Body of pancreas (tissue), 4 donors: Measurements from ENCODE around the gene ZNF516. TPM values are rescaled to one million over a fixed set of nuclear protein-coding genes. Genes with fewer than 3 reads are reported as not detected.

ENCODE experiments used
- ATAC-seq: fragments of 150-250 bp; one replicate; pipeline ENCODE4 v1.9.1; 2016
- DNase-seq, 4 donors: peaks; one replicate each; pipeline ENCODE4 v3.0.0-alpha.2; 2019
- H3K27ac ChIP-seq, 4 donors: fragments of 200-600 bp; sonication (generic); 1 replicate in 3 of 4; 2 replicates in 1 of 4; pipeline versions ENCODE4 v1.5.1 to v1.6.1; 2016 to 2019; ENCODE audit warnings: mild to moderate bottlenecking in 1 of 4, mixed read lengths in 1 of 4, moderate library complexity in 1 of 4
- H3K27me3 ChIP-seq, 2 donors: fragments of 200-600 bp; sonication (generic); one replicate each; pipeline ENCODE4 v1.6.0; 2016; ENCODE audit warnings: mild to moderate bottlenecking in 1 of 2
- H3K36me3 ChIP-seq, 2 donors: fragments of 200-600 bp; sonication (generic); replicated peaks in 1 of 2; 2 replicates each; pipeline ENCODE4 v1.5.1; 2016; ENCODE audit warnings: low read depth in 2 of 2; ENCODE audit not compliant: insufficient read depth in 1 of 2
- H3K4me1 ChIP-seq: fragments of 200-600 bp; sonication (generic); one replicate; pipeline ENCODE4 v1.6.0; 2016
- H3K4me3 ChIP-seq, 2 donors: fragments of 200-600 bp; sonication (generic); 1 replicate in 1 of 2; 2 replicates in 1 of 2; pipeline ENCODE4 v1.5.1; 2016 to 2019
- H3K9me3 ChIP-seq, 3 donors: fragments of 200-600 bp; sonication (generic); 1 replicate in 2 of 3; 2 replicates in 1 of 3; pipeline ENCODE4 v1.5.1; 2016
- POLR2A ChIP-seq, 3 donors: fragments of 450-650 bp; IDR thresholded peaks; one replicate each; pipeline ENCODE4 v1.6.1; 2016; ENCODE audit warnings: antibody characterized with exemption in 3 of 3, mild to moderate bottlenecking in 2 of 3
- WGBS, 2 donors: methylation state at CpG; one replicate each; pipeline ENCODE4 v1.1.5; 2017; 5-methylcytosine and 5-hydroxymethylcytosine counted together
- intact Hi-C: fragments of 100-400 bp; cut with DNase I; formaldehyde crosslinking; loops from one replicate; pipeline ENCODE4 v1.15.1; 2023
- total RNA-seq, 2 donors: library from RNA; depleted of rRNA; stranded (reverse); fragments of >200 nt; gene quantifications; one replicate each; pipeline ENCODE4 v1.1.0, GENCODE V29; 2016
- TF ChIP-seq, protein P1 (sequence below), 7 experiments: fragments of 450-650 bp in 4 of 7; fragments of 200-600 bp in 3 of 7; sonication (generic) in 3 of 7; IDR thresholded peaks; one replicate each; pipeline ENCODE4 v1.5.1; 2016 to 2019; ENCODE audit warnings: antibody characterized with exemption in 7 of 7

The ZNF516 gene
- total RNA-seq, 2 donors from 2014 or later, result 13.5 to 16.5 TPM

DNA sequence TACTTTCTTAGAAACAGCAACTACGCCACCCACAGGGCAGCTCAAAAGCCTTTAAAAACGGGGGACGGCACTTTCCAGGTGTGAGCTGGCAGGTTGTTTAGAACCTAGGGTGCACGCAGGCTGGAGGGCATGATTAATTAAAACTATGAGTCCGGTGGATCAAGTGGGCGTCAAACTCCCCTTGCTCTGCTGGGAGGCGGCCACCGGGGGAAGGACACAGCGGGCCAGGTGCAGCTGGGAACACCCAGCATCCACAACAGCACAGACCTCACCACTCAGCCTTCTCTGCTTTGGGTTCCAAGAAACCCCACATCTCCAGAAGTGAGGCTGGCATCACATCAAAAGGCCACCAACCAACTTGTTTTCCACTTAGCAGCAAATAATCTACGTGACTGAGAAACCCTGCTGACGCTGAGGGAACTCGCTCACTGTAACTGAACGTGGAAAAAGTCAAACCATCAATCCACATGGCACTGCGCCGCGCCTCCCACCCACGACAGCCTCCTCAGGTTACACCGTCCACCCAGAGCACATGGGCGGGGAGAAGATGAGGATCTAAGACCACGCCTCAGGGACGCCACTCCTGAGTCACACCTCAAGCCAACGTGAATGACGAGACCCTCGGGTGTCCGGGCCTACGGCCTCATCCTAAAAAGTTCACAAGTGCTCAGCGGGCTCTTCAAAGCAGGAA, 118.2 kb downstream of the ZNF516 start:
- Histone ChIP-seq H3K9me3 (no peaks in the 10 kb centered on the region), H3K36me3 (peaks cover 0 to 9% of the 10 kb centered on the region in 2 donors), H3K27me3 (no peaks in the 10 kb centered on the region), H3K4me1 (peaks cover 9% of the 10 kb centered on the region), H3K4me3 (no peak overlapping the region), H3K27ac (no peak overlapping the region)
- TF ChIP-seq, protein P1, sequence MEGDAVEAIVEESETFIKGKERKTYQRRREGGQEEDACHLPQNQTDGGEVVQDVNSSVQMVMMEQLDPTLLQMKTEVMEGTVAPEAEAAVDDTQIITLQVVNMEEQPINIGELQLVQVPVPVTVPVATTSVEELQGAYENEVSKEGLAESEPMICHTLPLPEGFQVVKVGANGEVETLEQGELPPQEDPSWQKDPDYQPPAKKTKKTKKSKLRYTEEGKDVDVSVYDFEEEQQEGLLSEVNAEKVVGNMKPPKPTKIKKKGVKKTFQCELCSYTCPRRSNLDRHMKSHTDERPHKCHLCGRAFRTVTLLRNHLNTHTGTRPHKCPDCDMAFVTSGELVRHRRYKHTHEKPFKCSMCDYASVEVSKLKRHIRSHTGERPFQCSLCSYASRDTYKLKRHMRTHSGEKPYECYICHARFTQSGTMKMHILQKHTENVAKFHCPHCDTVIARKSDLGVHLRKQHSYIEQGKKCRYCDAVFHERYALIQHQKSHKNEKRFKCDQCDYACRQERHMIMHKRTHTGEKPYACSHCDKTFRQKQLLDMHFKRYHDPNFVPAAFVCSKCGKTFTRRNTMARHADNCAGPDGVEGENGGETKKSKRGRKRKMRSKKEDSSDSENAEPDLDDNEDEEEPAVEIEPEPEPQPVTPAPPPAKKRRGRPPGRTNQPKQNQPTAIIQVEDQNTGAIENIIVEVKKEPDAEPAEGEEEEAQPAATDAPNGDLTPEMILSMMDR (IDR thresholded peaks at IDR 0.05), result no peak
- no peak for TF ChIP-seq POLR2A (IDR thresholded peaks at IDR 0.05)
- WGBS, 2 donors, result 82 to 86% methylated on average over 23 to 24 of the region's 27 CpGs
- ATAC-seq, result no peak
- intact Hi-C loops, result no loop called here
- DNase-seq, result no peak

DNA sequence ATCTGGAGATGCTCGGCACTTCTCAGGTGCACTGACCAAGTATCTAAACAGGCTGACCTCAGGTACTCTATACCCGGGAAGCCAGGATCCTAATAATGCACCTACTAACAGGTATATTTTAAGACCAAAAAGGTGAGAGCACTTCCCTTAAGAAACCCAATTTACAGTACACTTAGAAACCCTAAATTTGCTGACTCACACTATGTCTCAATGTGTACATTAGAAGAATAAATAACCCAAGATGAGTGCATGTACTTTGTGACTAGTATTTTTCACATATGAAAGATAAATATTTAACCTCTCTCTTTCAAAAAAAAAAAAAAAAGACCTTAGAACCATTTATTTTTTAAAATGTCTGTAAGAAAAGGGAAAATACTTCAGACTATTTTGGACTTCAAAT, 118.8 kb downstream of the ZNF516 start:
- no peaks in the 10 kb centered on the region for H3K9me3 ChIP-seq
- H3K27ac ChIP-seq, result no peak overlapping the region
- H3K4me3 ChIP-seq, result no peak overlapping the region
- 91 to 96% methylated on average over 2 of the region's 2 CpGs for WGBS, 2 donors
- H3K36me3 ChIP-seq, result peaks cover 0 to 9% of the 10 kb centered on the region in 2 donors
- DNase-seq (no peak), ATAC-seq (no peak)
- intact Hi-C loops, result no loop called here
- peaks cover 9% of the 10 kb centered on the region for H3K4me1 ChIP-seq
- no peak for TF ChIP-seq POLR2A (IDR thresholded peaks at IDR 0.05)
- TF ChIP-seq, protein P1 (IDR thresholded peaks at IDR 0.05), result no peak
- no peaks in the 10 kb centered on the region for H3K27me3 ChIP-seq

DNA sequence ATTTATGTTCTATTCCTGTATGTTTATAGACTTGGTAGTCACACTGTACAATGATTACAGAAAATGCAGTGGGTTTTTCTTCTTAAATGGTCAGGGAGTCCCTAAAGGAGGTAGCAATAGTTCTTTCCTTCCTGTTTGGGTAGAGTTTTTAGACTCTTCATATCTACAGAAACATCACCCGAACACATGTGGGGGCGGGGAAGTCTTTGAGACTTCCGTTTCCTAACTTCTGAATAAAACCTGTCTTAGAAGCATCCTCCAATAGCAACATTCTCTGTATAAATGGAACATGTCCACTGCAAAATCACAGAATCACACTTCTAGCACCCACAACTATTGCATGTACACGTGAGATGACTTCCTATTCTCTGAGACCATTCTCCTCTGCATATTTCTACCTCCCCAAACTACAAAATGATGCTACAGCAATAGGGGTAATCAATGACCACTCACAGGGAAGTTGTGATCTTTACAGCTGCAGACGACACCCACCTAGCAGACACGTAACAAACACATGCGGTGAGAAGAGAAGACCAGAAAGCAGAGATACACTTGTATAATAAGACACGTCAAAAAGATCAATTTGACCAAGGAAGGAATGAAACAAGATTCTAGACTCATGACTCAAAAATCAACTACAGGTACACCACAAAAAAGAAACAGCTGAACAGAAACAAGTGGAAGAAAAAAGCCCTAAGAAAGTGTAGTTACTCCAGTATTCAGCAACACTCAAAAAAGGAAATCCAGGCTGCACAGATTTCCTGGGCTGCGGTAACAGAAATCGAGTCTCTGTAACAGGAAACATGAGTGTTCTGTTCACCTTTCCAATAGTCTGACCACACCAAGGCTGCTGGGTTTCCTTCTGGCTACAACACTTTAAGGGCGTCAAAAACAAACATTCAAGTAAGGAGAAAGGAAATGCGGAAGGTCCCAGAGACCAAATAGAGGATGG, 120.4 kb downstream of the ZNF516 start:
- no peaks in the 10 kb centered on the region for H3K9me3 ChIP-seq
- no peak for ATAC-seq
- no peak for DNase-seq
- H3K4me1 ChIP-seq, result peaks cover 9% of the 10 kb centered on the region
- intact Hi-C loops, result no loop called here
- WGBS, 2 donors, result 76 to 90% methylated on average over 12 of the region's 12 CpGs
- peaks cover 0 to 6% of the 10 kb centered on the region in 2 donors for H3K36me3 ChIP-seq
- H3K27me3 ChIP-seq, result no peaks in the 10 kb centered on the region
- H3K4me3 ChIP-seq, result no peak overlapping the region
- TF ChIP-seq, protein P1 (IDR thresholded peaks at IDR 0.05), result no peak
- no peak for TF ChIP-seq POLR2A (IDR thresholded peaks at IDR 0.05)
- no peak overlapping the region for H3K27ac ChIP-seq

DNA sequence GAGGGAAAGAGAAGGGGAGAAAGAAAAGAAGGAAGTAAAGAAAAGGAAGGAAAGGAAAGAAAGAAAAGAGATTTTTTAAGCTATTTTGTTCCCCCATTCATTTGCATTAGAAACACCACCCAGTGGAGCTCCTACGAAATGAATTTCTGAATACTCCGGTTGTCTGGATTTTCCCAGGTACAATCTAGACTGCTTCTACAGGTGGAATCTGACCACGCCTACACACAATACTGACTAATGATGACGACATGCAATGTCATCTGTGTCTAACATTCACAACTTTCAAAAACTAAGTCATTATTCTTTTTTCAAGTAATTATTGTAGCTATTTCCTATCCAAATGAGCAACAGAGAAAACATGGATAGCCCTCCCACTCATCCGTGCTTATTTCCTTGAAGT, 121.7 kb downstream of the ZNF516 start:
- Histone ChIP-seq H3K36me3 (peaks cover 0 to 4% of the 10 kb centered on the region in 2 donors), H3K4me3 (no peak overlapping the region), H3K27me3 (no peaks in the 10 kb centered on the region), H3K27ac (no peak overlapping the region), H3K9me3 (no peaks in the 10 kb centered on the region), H3K4me1 (peaks cover 9% of the 10 kb centered on the region)
- intact Hi-C loops, result no loop called here
- no peak for DNase-seq
- ATAC-seq, result no peak
- TF ChIP-seq, protein P1 (IDR thresholded peaks at IDR 0.05), result no peak
- TF ChIP-seq POLR2A (IDR thresholded peaks at IDR 0.05), result no peak
- 89 to 91% methylated on average over 5 of the region's 5 CpGs for WGBS, 2 donors
